OCI-LY1 (cell line): ENCODE results near the gene FOXL3.

Experiments
- H2AFZ ChIP-seq: fragments of 200-600 bp; sonication (generic), shearing (Covaris generic); 2 replicates; pipeline ENCODE4 v1.6.0; 2014; ENCODE audit warnings: antibody characterized with exemption, mild to moderate bottlenecking, low read length
- H3F3A ChIP-seq: fragments of 200-600 bp; sonication (generic), shearing (Covaris generic); 2 replicates; pipeline ENCODE4 v1.6.0; 2014; ENCODE audit warnings: mild to moderate bottlenecking, antibody characterized with exemption, low read length, moderate library complexity; ENCODE audit not compliant: insufficient read depth
- H3K27ac ChIP-seq: fragments of 200-600 bp; sonication (generic); 2 replicates; pipeline ENCODE4 v1.5.1; 2014; ENCODE audit warnings: low read length, mixed run types, mild to moderate bottlenecking, low read depth; ENCODE audit not compliant: poor library complexity, severe bottlenecking
- H3K27me3 ChIP-seq: fragments of 200-600 bp; sonication (generic); 2 replicates; pipeline ENCODE4 v1.6.0; 2014; ENCODE audit warnings: antibody characterized with exemption, mild to moderate bottlenecking, low read length, moderate library complexity; ENCODE audit not compliant: insufficient read depth
- H3K36me3 ChIP-seq: fragments of 200-600 bp; sonication (generic); 2 replicates; pipeline ENCODE4 v1.6.1; 2014; ENCODE audit warnings: mild to moderate bottlenecking, antibody characterized with exemption, low read length, moderate library complexity, mixed read lengths; ENCODE audit not compliant: insufficient read depth
- H3K4me1 ChIP-seq: fragments of 200-600 bp; sonication (generic); 2 replicates; pipeline ENCODE4 v1.5.1; 2014; ENCODE audit warnings: mild to moderate bottlenecking, low read length, moderate library complexity; ENCODE audit not compliant: insufficient read depth, severe bottlenecking
- H3K4me2 ChIP-seq: fragments of 200-600 bp; sonication (generic), shearing (Covaris generic); 2 replicates; pipeline ENCODE4 v1.6.1; 2014; ENCODE audit warnings: low read length
- H3K4me3 ChIP-seq: fragments of 200-600 bp; sonication (generic); 2 replicates; pipeline ENCODE4 v1.5.1; 2014; ENCODE audit warnings: low read length, low read depth, mild to moderate bottlenecking, mixed read lengths; ENCODE audit not compliant: poor library complexity, severe bottlenecking
- H3K79me2 ChIP-seq: fragments of 200-600 bp; shearing (Covaris generic); 2 replicates; pipeline ENCODE4 v1.6.1; 2016; ENCODE audit warnings: mixed run types, low read length, mixed read lengths; ENCODE audit not compliant: insufficient read depth
- H3K9ac ChIP-seq: fragments of 200-600 bp; sonication (generic), shearing (Covaris generic); 2 replicates; pipeline ENCODE4 v1.6.1; 2014; ENCODE audit warnings: mild to moderate bottlenecking, low read length, mixed read lengths
- H3K9me2 ChIP-seq: fragments of 200-600 bp; sonication (generic), shearing (Covaris generic); 2 replicates; pipeline ENCODE4 v1.6.1; 2014; ENCODE audit warnings: low read depth, mild to moderate bottlenecking, low read length, mixed read lengths
- H3K9me3 ChIP-seq: fragments of 200-600 bp; shearing (Covaris generic); 2 replicates; pipeline ENCODE4 v1.6.1; 2014; ENCODE audit warnings: low read length, mixed read lengths
- H4K20me1 ChIP-seq: fragments of 200-600 bp; sonication (generic), shearing (Covaris generic); 2 replicates; pipeline ENCODE4 v1.6.0; 2016; ENCODE audit warnings: mild to moderate bottlenecking, low read length; ENCODE audit not compliant: insufficient read depth
- EZH2 ChIP-seq: fragments of 200-600 bp; sonication (generic), shearing (Covaris generic); IDR thresholded peaks from 2 replicates; pipeline ENCODE4 v1.8.0; 2017; ENCODE audit warnings: borderline replicate concordance, mixed run types, mild to moderate bottlenecking, antibody characterized with exemption, low read length, moderate library complexity, mixed read lengths
- TF ChIP-seq, protein P1 (sequence below): fragments of 200-600 bp; sonication (generic), shearing (Covaris generic); IDR thresholded peaks from 2 replicates; pipeline ENCODE4 v1.5.1; 2017; ENCODE audit warnings: mild to moderate bottlenecking, antibody characterized with exemption, low read length, moderate library complexity, mixed read lengths

The FOXL3 gene

DNA sequence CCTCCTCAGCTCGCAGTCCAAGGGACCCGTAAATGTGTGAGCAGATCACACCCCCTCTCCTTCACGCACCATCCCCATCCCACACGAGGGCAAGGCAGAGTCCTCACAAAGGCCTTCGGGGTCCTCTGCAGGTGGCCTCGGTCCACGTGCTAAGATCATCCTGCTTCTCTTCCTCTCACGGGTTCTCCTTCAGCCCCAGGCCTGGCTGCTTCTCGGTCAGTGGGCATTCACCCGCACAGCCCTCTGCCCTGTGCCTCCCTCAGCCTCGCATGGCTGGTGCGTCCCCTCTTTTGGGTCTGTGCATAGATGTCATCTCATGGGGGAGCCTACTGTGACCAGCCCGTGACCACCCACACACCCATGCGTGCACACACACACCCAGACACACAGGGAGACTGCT is 17.3 kb upstream of the FOXL3 start:
- no peaks in the 10 kb centered on the region for H3K79me2 ChIP-seq
- H3K4me1 ChIP-seq: no peaks in the 10 kb centered on the region
- H3K9me3 ChIP-seq: 0 out of 2 replicates have a peak, but pooled peaks cover 4% of the 10 kb centered on the region
- H3K9me2 ChIP-seq: no peaks in the 10 kb centered on the region
- TF ChIP-seq EZH2: no peak
- TF ChIP-seq, protein P1, sequence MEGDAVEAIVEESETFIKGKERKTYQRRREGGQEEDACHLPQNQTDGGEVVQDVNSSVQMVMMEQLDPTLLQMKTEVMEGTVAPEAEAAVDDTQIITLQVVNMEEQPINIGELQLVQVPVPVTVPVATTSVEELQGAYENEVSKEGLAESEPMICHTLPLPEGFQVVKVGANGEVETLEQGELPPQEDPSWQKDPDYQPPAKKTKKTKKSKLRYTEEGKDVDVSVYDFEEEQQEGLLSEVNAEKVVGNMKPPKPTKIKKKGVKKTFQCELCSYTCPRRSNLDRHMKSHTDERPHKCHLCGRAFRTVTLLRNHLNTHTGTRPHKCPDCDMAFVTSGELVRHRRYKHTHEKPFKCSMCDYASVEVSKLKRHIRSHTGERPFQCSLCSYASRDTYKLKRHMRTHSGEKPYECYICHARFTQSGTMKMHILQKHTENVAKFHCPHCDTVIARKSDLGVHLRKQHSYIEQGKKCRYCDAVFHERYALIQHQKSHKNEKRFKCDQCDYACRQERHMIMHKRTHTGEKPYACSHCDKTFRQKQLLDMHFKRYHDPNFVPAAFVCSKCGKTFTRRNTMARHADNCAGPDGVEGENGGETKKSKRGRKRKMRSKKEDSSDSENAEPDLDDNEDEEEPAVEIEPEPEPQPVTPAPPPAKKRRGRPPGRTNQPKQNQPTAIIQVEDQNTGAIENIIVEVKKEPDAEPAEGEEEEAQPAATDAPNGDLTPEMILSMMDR: no peak
- H3K9ac ChIP-seq: no peak overlapping the region
- H4K20me1 ChIP-seq: no peaks in the 10 kb centered on the region
- H3K4me3 ChIP-seq: no peak overlapping the region
- H3K4me2 ChIP-seq: no peak overlapping the region
- H3F3A ChIP-seq: no peaks in the 10 kb centered on the region
- H3K36me3 ChIP-seq: no peaks in the 10 kb centered on the region; the same call in 1 of the 2 replicates
- H3K27me3 ChIP-seq: no peaks in the 10 kb centered on the region; the same call in 1 of the 2 replicates
- no peak overlapping the region for H3K27ac ChIP-seq
- no peak overlapping the region for H2AFZ ChIP-seq

DNA sequence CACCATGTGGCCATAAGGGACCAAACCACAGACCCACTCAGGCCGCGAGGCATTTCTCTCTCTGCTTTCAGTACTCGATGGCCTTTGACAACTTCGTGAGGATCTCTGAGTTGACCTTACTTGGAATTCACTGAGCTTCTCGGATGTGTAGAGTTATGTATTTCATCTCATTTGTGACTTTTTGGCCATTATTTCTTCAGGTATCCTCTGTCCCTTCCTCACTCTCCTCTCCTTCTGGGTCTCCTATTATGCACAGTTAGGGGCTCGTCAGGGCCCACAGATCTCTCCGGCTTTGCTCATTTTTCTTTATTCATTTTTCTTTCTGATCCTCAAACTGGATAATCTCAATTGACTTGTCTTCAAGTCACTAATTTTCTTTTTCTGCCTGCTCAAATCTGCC is 16.6 kb upstream of the FOXL3 start:
- Histone ChIP-seq H3K27me3 (no peaks in the 10 kb centered on the region; the same call in 1 of the 2 replicates), H3F3A (no peaks in the 10 kb centered on the region), H3K79me2 (no peaks in the 10 kb centered on the region), H3K27ac (no peak overlapping the region), H2AFZ (no peak overlapping the region), H3K4me2 (no peak overlapping the region), H3K9ac (no peak overlapping the region), H3K36me3 (no peaks in the 10 kb centered on the region; the same call in 1 of the 2 replicates), H3K9me2 (no peaks in the 10 kb centered on the region), H4K20me1 (no peaks in the 10 kb centered on the region), H3K9me3 (0 out of 2 replicates have a peak, but pooled peaks cover 4% of the 10 kb centered on the region), H3K4me3 (no peak overlapping the region), H3K4me1 (no peaks in the 10 kb centered on the region)
- TF ChIP-seq, protein P1: no peak
- no peak for TF ChIP-seq EZH2

DNA sequence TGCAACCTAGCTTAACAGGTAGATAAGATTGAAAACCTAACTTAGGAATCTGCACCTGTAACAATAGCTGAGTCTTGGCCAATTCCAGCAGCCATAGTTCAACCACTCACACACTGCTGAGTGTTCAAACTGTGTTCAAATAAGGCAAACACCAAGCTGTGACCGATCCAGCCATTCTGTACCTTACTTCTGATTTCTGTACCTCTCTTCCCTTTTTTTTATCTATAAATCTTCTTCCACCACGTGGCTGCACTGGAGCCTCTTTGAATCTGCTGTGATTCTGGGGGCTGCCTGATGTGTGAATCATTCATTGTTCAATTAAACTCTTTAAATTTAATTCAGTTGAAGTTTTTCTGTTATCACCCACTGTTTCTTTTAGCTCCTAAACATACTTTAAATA is 15.7 kb upstream of the FOXL3 start:
- Histone ChIP-seq H3F3A (no peaks in the 10 kb centered on the region), H3K9me3 (0 out of 2 replicates have a peak, but pooled peaks cover 4% of the 10 kb centered on the region), H3K4me1 (no peaks in the 10 kb centered on the region), H3K27me3 (no peaks in the 10 kb centered on the region; the same call in 1 of the 2 replicates), H2AFZ (no peak overlapping the region), H3K79me2 (no peaks in the 10 kb centered on the region), H4K20me1 (no peaks in the 10 kb centered on the region), H3K9me2 (no peaks in the 10 kb centered on the region), H3K27ac (no peak overlapping the region), H3K9ac (no peak overlapping the region), H3K36me3 (no peaks in the 10 kb centered on the region; the same call in 1 of the 2 replicates), H3K4me2 (no peak overlapping the region), H3K4me3 (no peak overlapping the region)
- TF ChIP-seq, protein P1: no peak
- TF ChIP-seq EZH2: no peak
